Endodermal cell (in vitro differentiated cells): Measurements from ENCODE around the gene ARHGAP35. TPM values are rescaled to one million over a fixed set of nuclear protein-coding genes. Genes with fewer than 3 reads are reported as not detected.

ENCODE experiments used
- DNase-seq: peaks from one replicate; pipeline ENCODE4 v3.0.0-alpha.2; 2017
- H3K27ac ChIP-seq: 2 replicates; pipeline ENCODE4 v1.5.1; 2013; ENCODE audit warnings: mild to moderate bottlenecking, low read depth, low read length, moderate library complexity
- H3K27me3 ChIP-seq: 2 replicates; pipeline ENCODE4 v1.6.1; 2013; ENCODE audit warnings: mild to moderate bottlenecking, low read length, moderate library complexity; ENCODE audit not compliant: insufficient read depth, control insufficient read depth, poor library complexity, severe bottlenecking
- H3K36me3 ChIP-seq: 2 replicates; pipeline ENCODE4 v1.7.0; 2013; ENCODE audit warnings: mild to moderate bottlenecking, low read length, moderate library complexity; ENCODE audit not compliant: control insufficient read depth, insufficient read depth
- H3K4me1 ChIP-seq: one replicate; pipeline ENCODE4 v1.7.0; 2013; ENCODE audit warnings: low read length; ENCODE audit not compliant: control insufficient read depth, insufficient read depth
- H3K4me3 ChIP-seq: 2 replicates; pipeline ENCODE4 v1.5.1; 2013; ENCODE audit warnings: mild to moderate bottlenecking, low read length, moderate library complexity
- H3K9ac ChIP-seq: 2 replicates; pipeline ENCODE4 v1.6.1; 2013; ENCODE audit warnings: mild to moderate bottlenecking, low read length, moderate library complexity; ENCODE audit not compliant: poor library complexity, severe bottlenecking; ENCODE audit errors: extremely low read depth
- H3K9me3 ChIP-seq: 2 replicates; pipeline ENCODE4 v1.6.1; 2013; ENCODE audit warnings: mild to moderate bottlenecking, low read length, moderate library complexity; ENCODE audit not compliant: control insufficient read depth
- H3K27ac Mint-ChIP-seq: 2 replicates; pipeline ENCODE4 v1.8.0; 2020; ENCODE audit warnings: mixed read lengths
- H3K27me3 Mint-ChIP-seq: 2 replicates; pipeline ENCODE4 v1.8.0; 2021; ENCODE audit warnings: mild to moderate bottlenecking, mixed read lengths; ENCODE audit not compliant: insufficient read depth
- H3K36me3 Mint-ChIP-seq: 2 replicates; pipeline ENCODE4 v1.8.0; 2020; ENCODE audit warnings: low read depth, mixed read lengths
- H3K4me1 Mint-ChIP-seq: 2 replicates; pipeline ENCODE4 v1.8.0; 2020; ENCODE audit warnings: mixed read lengths
- H3K4me3 Mint-ChIP-seq: 2 replicates; pipeline ENCODE4 v1.8.0; 2020; ENCODE audit warnings: mild to moderate bottlenecking, moderate library complexity, mixed read lengths
- H3K9me3 Mint-ChIP-seq: 2 replicates; pipeline ENCODE4 v1.8.0; 2020; ENCODE audit warnings: mild to moderate bottlenecking, mixed read lengths
- WGBS, 2 experiments: methylation state at CpG; one replicate each; pipeline versions ENCODE4 v1.1.5 to v1.1.7; 2013; ENCODE audit warnings: missing lambda C conversion rate in 2 of 2, mixed read lengths in 1 of 2; ENCODE audit not compliant: insufficient coverage in 1 of 2, insufficient read length in 1 of 2; 5-methylcytosine and 5-hydroxymethylcytosine counted together
- total RNA-seq, 2 donors: library from RNA; stranded (reverse); fragmentation: NEBNext Ultra II Directional in 1 of 2; extraction: Animal tissue kit (Norgen Biotek cat#: 25700) in 1 of 2; gene quantifications; 2 replicates in 1 of 2; 3 replicates in 1 of 2; pipeline ENCODE4 v1.2.1, GENCODE V29; 2021
- TF ChIP-seq, protein P1 (sequence below): fragments of 200-600 bp; sonication (generic); conservative IDR thresholded peaks from 2 replicates; pipeline ENCODE4 v1.5.0; 2021; ENCODE audit warnings: antibody characterized with exemption, mild to moderate bottlenecking

Gene ARHGAP35
- total RNA-seq, 2 donors from 2014 or later = 41.4 to 41.6 TPM

GRCh38 chr19:46862974-46863632 lies 2.3 kb downstream of the ARHGAP35 start:
- peaks cover 37% of the 10 kb centered on the region for H3K27me3 ChIP-seq
- H3K9me3 Mint-ChIP-seq = no peaks in the 10 kb centered on the region
- H3K4me3 Mint-ChIP-seq = no peak overlapping the region
- H3K36me3 Mint-ChIP-seq = peaks cover 10% of the 10 kb centered on the region
- H3K4me1 Mint-ChIP-seq = peaks cover 32% of the 10 kb centered on the region
- peaks cover 5% of the 10 kb centered on the region for H3K27me3 Mint-ChIP-seq
- 24% methylated on average over 4 of the region's 4 CpGs; no CpG with 5 or more reads in 1 of the 2 experiments for WGBS, 2 experiments
- no peaks in the 10 kb centered on the region for H3K36me3 ChIP-seq
- H3K27ac Mint-ChIP-seq = no peak overlapping the region
- peak overlapping the region; percentile 28 for H3K27ac ChIP-seq
- H3K4me1 ChIP-seq = peaks cover 12% of the 10 kb centered on the region
- DNase-seq = no peak
- no peak overlapping the region for H3K9ac ChIP-seq
- TF ChIP-seq, protein P1, sequence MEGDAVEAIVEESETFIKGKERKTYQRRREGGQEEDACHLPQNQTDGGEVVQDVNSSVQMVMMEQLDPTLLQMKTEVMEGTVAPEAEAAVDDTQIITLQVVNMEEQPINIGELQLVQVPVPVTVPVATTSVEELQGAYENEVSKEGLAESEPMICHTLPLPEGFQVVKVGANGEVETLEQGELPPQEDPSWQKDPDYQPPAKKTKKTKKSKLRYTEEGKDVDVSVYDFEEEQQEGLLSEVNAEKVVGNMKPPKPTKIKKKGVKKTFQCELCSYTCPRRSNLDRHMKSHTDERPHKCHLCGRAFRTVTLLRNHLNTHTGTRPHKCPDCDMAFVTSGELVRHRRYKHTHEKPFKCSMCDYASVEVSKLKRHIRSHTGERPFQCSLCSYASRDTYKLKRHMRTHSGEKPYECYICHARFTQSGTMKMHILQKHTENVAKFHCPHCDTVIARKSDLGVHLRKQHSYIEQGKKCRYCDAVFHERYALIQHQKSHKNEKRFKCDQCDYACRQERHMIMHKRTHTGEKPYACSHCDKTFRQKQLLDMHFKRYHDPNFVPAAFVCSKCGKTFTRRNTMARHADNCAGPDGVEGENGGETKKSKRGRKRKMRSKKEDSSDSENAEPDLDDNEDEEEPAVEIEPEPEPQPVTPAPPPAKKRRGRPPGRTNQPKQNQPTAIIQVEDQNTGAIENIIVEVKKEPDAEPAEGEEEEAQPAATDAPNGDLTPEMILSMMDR = no peak
- H3K9me3 ChIP-seq = no peaks in the 10 kb centered on the region
- H3K4me3 ChIP-seq = peak overlapping the region; percentile 89

- H3K4me3 Mint-ChIP-seq = no peak overlapping the region
- H3K4me1 ChIP-seq = peaks cover 12% of the 10 kb centered on the region
- H3K36me3 Mint-ChIP-seq = peaks cover 10% of the 10 kb centered on the region
- WGBS, 2 experiments = 18 to 28% methylated on average over 6 of the region's 6 CpGs
- TF ChIP-seq, protein P1 = no peak
- H3K27me3 Mint-ChIP-seq = peaks cover 5% of the 10 kb centered on the region
- H3K9ac ChIP-seq = no peak overlapping the region
- no peaks in the 10 kb centered on the region for H3K9me3 Mint-ChIP-seq
- peaks cover 36% of the 10 kb centered on the region for H3K4me1 Mint-ChIP-seq
- no peaks in the 10 kb centered on the region for H3K9me3 ChIP-seq
- H3K4me3 ChIP-seq = peak overlapping the region; percentile 89
- no peaks in the 10 kb centered on the region for H3K36me3 ChIP-seq
- no peak overlapping the region for H3K27ac Mint-ChIP-seq
- peaks cover 41% of the 10 kb centered on the region for H3K27me3 ChIP-seq
- H3K27ac ChIP-seq = peak overlapping the region; percentile 28
- peak; percentile 75 for DNase-seq
Measured at GRCh38 chr19:46863818-46864629, 3.2 kb downstream of the ARHGAP35 start.

DNA sequence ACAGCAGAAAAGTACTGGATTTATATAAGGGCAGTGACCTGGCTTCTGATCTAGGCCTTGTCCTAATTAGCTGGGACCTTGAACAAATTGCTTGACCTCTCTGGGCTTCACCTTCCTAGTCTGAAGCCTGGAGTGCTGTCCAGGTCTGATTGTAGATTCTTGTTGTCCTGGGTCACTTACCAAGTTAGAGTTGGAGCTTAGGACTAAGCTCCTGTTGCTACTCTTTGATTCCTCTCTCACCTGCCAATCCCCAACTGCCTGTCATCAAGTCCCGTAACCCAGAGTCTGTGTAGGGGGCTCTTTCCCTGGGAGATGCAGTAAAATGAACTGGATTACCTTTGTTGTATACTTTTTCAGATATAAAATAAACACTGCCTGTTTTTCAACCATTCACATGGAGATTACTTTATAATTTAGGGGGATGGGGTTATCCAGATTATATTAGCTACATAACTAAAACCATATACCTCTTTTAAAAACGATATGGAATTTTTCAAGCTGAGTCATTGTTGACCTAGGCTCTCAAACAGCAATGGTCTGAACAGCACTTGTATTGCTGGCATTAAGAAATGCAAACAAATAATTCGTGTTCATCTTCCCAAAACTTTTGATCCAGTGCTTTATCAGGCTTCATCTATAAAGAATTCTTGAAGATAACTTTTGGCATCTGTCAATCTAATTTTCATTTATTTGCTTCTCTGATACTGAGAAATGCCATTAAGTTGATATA lies 5.8 kb downstream of the ARHGAP35 start:
- Mint-ChIP-seq H3K27ac (peak overlapping the region; percentile 73), H3K4me3 (no peak overlapping the region), H3K36me3 (peaks cover 10% of the 10 kb centered on the region), H3K27me3 (peaks cover 5% of the 10 kb centered on the region), H3K9me3 (no peaks in the 10 kb centered on the region), H3K4me1 (peaks cover 36% of the 10 kb centered on the region)
- WGBS, 2 experiments = 67 to 82% methylated on average over 1 to 2 of the region's 3 CpGs
- H3K9me3 ChIP-seq = no peaks in the 10 kb centered on the region
- TF ChIP-seq, protein P1 = no peak
- H3K27me3 ChIP-seq = peaks cover 40% of the 10 kb centered on the region
- no peak for DNase-seq
- H3K4me3 ChIP-seq = peak overlapping the region; percentile 12
- no peak overlapping the region for H3K27ac ChIP-seq
- no peaks in the 10 kb centered on the region for H3K36me3 ChIP-seq
- no peak overlapping the region for H3K9ac ChIP-seq
- H3K4me1 ChIP-seq = peaks cover 12% of the 10 kb centered on the region
